ENCODE measurements around the gene RPGR. TPM values are rescaled to one million over a fixed set of nuclear protein-coding genes. Genes with fewer than 3 reads are reported as not detected.

The RPGR gene
- total and polyA plus RNA-seq, 9 of the 15 experiments (the other 6 are each of a cell fraction or from before 2014, with no cell fraction given) = 2.1 to 7.9 (median 5.7) TPM

GRCh38 chrX:38220024-38220414 lies 107.3 kb downstream of the RPGR start (continued):
- TF ChIP-seq VEZF1 (CRISPR knock-in tag; IDR thresholded peaks at IDR 0.05) (peak; percentile 20; the same call in 1 of the 2 replicates), ZNF592 (IDR thresholded peaks at IDR 0.05) (no peak), ZBTB9 (CRISPR knock-in tag; IDR thresholded peaks at IDR 0.05) (peak; percentile 58; the same call in 1 of the 2 replicates), TAF15 (IDR thresholded peaks at IDR 0.05; ENCODE audit: low read depth, low read length) (no peak), CTCF (IDR thresholded peaks at IDR 0.05 in 2 of 3, conservative IDR thresholded peaks at IDR 0.05 in 1 of 3; ENCODE audit: insufficient read depth in 2 of 3, low read depth in 1 of 3, low read length in 3 of 3) (peak; percentile 32 to 41 (median 39); a peak in 5 of 6 replicates), PURB (CRISPR knock-in tag; IDR thresholded peaks at IDR 0.05; ENCODE audit: low read depth) (no peak), ZNF408 (CRISPR knock-in tag; IDR thresholded peaks at IDR 0.05; ENCODE audit: low read depth) (no peak), SAFB2 (IDR thresholded peaks at IDR 0.05; ENCODE audit: borderline replicate concordance, low read depth, low read length, severe bottlenecking) (no peak), RAD21 (CRISPR knock-in tag; conservative IDR thresholded peaks at IDR 0.05 in 1 of 2, IDR thresholded peaks at IDR 0.05 in 1 of 2) (peak in 1 of 2 experiments; percentile 22; a peak in 1 of 4 replicates), PPARD (CRISPR knock-in tag; IDR thresholded peaks at IDR 0.05) (no peak), CTCFL (IDR thresholded peaks at IDR 0.05; ENCODE audit: borderline replicate concordance, insufficient read depth, low read depth, low read length, poor library complexity, severe bottlenecking) (peak; percentile 59)
- TF ChIP-seq, protein P1, sequence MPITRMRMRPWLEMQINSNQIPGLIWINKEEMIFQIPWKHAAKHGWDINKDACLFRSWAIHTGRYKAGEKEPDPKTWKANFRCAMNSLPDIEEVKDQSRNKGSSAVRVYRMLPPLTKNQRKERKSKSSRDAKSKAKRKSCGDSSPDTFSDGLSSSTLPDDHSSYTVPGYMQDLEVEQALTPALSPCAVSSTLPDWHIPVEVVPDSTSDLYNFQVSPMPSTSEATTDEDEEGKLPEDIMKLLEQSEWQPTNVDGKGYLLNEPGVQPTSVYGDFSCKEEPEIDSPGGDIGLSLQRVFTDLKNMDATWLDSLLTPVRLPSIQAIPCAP (CRISPR knock-in tag; IDR thresholded peaks at IDR 0.05; ENCODE audit: borderline replicate concordance) = no peak
- TF ChIP-seq, protein P2, sequence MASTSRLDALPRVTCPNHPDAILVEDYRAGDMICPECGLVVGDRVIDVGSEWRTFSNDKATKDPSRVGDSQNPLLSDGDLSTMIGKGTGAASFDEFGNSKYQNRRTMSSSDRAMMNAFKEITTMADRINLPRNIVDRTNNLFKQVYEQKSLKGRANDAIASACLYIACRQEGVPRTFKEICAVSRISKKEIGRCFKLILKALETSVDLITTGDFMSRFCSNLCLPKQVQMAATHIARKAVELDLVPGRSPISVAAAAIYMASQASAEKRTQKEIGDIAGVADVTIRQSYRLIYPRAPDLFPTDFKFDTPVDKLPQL (IDR thresholded peaks at IDR 0.05; ENCODE audit: extremely low read depth, insufficient read length) = no peak
